HG02973 (cell line): Measurements from ENCODE around the gene DRG2.

Experiments used
- ATAC-seq: cut with Tn5 transposase; IDR thresholded peaks from one replicate; pipeline ENCODE4 v1.9.1; 2021; ENCODE audit warnings: moderate library complexity; ENCODE audit not compliant: unreplicated experiment

DRG2 gene

GRCh38 chr17:18115517-18115916, 27.8 kb downstream of the DRG2 start:
- ATAC-seq = no peak

- no peak for ATAC-seq
Measured at GRCh38 chr17:18116078-18116477, 28.3 kb downstream of the DRG2 start.

GRCh38 chr17:18117533-18117932, 29.8 kb downstream of the DRG2 start:
- ATAC-seq = no peak

GRCh38 chr17:18117982-18118975, 30.5 kb downstream of the DRG2 start:
- ATAC-seq = no peak

GRCh38 chr17:18119166-18119745, 31.5 kb downstream of the DRG2 start:
- ATAC-seq = no peak

- no peak for ATAC-seq
Measured at GRCh38 chr17:18119938-18120337, 32.2 kb downstream of the DRG2 start.

GRCh38 chr17:18120461-18121017, 32.8 kb downstream of the DRG2 start:
- ATAC-seq = no peak

- no peak for ATAC-seq
Measured at GRCh38 chr17:18121144-18121910, 33.6 kb downstream of the DRG2 start.

GRCh38 chr17:18122990-18123753, 35.4 kb downstream of the DRG2 start:
- ATAC-seq = no peak

GRCh38 chr17:18124345-18125126, 36.8 kb downstream of the DRG2 start:
- no peak for ATAC-seq

GRCh38 chr17:18129041-18129502, 41.3 kb downstream of the DRG2 start:
- ATAC-seq = no peak

GRCh38 chr17:18132711-18133110, 45.0 kb downstream of the DRG2 start:
- no peak for ATAC-seq

- ATAC-seq = no peak
Measured at GRCh38 chr17:18136357-18136756, 48.6 kb downstream of the DRG2 start.

GRCh38 chr17:18138065-18138749, 50.5 kb downstream of the DRG2 start:
- no peak for ATAC-seq

GRCh38 chr17:18139092-18139491, 51.3 kb downstream of the DRG2 start:
- ATAC-seq = no peak

- ATAC-seq = no peak
Measured at GRCh38 chr17:18139498-18139897, 51.8 kb downstream of the DRG2 start.

- ATAC-seq = no peak
Measured at GRCh38 chr17:18139949-18140348, 52.2 kb downstream of the DRG2 start.

GRCh38 chr17:18140648-18141047, 52.9 kb downstream of the DRG2 start:
- ATAC-seq = no peak

- no peak for ATAC-seq
Measured at GRCh38 chr17:18141210-18141803, 53.6 kb downstream of the DRG2 start.
